ENCODE data around the gene MSRB1.

DNA sequence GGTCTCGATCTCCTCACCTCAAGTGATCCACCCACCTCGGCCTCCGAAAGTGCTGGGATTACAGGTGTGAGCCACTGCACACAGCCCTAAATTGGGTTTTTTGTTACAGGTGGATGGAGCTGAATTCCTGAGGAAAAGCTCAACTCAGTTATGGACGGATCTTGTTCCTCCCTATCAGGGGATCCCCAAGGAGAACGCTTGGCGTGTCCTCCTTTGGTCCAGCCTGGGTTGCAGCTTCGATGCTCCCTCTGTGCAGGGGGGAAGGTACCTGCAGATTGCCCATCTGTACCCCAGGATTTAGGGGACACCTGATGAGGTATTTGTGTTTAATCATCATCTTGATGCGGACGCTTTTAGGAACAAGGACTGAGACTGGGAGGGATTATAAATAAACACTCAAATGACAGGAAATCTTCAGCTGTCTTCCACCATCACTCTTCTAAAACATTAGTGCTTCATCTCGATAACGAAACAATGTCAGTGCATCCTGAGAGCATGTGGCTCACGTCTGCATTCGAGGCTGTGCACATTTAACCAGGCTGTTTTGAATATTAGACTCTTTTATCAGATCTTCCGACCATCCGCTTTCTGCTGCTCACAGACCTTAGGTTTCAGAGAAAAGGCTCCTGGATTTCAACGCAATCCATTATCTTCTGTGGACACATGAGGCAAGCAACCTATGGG is 52.8 kb downstream of the MSRB1 start:
- TF ChIP-seq, protein P1, sequence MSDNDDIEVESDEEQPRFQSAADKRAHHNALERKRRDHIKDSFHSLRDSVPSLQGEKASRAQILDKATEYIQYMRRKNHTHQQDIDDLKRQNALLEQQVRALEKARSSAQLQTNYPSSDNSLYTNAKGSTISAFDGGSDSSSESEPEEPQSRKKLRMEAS (IDR thresholded peaks at IDR 0.05; ENCODE audit: insufficient read depth, insufficient read length) = no peak
- TF ChIP-seq, protein P2, sequence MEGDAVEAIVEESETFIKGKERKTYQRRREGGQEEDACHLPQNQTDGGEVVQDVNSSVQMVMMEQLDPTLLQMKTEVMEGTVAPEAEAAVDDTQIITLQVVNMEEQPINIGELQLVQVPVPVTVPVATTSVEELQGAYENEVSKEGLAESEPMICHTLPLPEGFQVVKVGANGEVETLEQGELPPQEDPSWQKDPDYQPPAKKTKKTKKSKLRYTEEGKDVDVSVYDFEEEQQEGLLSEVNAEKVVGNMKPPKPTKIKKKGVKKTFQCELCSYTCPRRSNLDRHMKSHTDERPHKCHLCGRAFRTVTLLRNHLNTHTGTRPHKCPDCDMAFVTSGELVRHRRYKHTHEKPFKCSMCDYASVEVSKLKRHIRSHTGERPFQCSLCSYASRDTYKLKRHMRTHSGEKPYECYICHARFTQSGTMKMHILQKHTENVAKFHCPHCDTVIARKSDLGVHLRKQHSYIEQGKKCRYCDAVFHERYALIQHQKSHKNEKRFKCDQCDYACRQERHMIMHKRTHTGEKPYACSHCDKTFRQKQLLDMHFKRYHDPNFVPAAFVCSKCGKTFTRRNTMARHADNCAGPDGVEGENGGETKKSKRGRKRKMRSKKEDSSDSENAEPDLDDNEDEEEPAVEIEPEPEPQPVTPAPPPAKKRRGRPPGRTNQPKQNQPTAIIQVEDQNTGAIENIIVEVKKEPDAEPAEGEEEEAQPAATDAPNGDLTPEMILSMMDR (IDR thresholded peaks at IDR 0.05; ENCODE audit: extremely low read depth in 1 of 2, insufficient read depth in 1 of 2, low read depth in 1 of 2, low read length in 2 of 2) = no peak
- no peak for TF ChIP-seq POLR2A (IDR thresholded peaks at IDR 0.05; ENCODE audit: low read depth, low read length)
- no peak for TF ChIP-seq JUN (IDR thresholded peaks at IDR 0.05; ENCODE audit: borderline replicate concordance, insufficient read depth, insufficient read length, low read depth)
- TF ChIP-seq EZH2 (IDR thresholded peaks at IDR 0.05; ENCODE audit: borderline replicate concordance, low read depth, low read length, severe bottlenecking) = no peak
- no peak for TF ChIP-seq POLR2AphosphoS5 (IDR thresholded peaks at IDR 0.05; ENCODE audit: insufficient read depth, low read depth, low read length)
- TF ChIP-seq MYC (IDR thresholded peaks at IDR 0.05; ENCODE audit: low read depth, low read length) = no peak
- no peak for TF ChIP-seq GATA2 (IDR thresholded peaks at IDR 0.05; ENCODE audit: insufficient read depth, insufficient read length, low read depth, low read length)
- no peak for TF ChIP-seq FOS (IDR thresholded peaks at IDR 0.05; ENCODE audit: borderline replicate concordance, insufficient read depth, low read length)

Measured in endothelial cell of umbilical vein (primary cell).